ENCODE data around the gene ATF7IP2.

ATF7IP2 gene

GRCh38 chr16:10528635-10529034 is 142.8 kb downstream of the ATF7IP2 start:
- H3K27ac ChIP-seq (ENCODE audit: low read depth, low read length) = no peak overlapping the region
- TF ChIP-seq, protein P1, sequence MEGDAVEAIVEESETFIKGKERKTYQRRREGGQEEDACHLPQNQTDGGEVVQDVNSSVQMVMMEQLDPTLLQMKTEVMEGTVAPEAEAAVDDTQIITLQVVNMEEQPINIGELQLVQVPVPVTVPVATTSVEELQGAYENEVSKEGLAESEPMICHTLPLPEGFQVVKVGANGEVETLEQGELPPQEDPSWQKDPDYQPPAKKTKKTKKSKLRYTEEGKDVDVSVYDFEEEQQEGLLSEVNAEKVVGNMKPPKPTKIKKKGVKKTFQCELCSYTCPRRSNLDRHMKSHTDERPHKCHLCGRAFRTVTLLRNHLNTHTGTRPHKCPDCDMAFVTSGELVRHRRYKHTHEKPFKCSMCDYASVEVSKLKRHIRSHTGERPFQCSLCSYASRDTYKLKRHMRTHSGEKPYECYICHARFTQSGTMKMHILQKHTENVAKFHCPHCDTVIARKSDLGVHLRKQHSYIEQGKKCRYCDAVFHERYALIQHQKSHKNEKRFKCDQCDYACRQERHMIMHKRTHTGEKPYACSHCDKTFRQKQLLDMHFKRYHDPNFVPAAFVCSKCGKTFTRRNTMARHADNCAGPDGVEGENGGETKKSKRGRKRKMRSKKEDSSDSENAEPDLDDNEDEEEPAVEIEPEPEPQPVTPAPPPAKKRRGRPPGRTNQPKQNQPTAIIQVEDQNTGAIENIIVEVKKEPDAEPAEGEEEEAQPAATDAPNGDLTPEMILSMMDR (IDR thresholded peaks at IDR 0.05; ENCODE audit: insufficient read depth, low read length, poor library complexity, severe bottlenecking) = no peak
- no peak for TF ChIP-seq EZH2phosphoT487 (conservative IDR thresholded peaks at IDR 0.05; ENCODE audit: low read length)
- H2AFZ ChIP-seq (ENCODE audit: low read depth, low read length, severe bottlenecking) = no peak overlapping the region
- H3K4me3 ChIP-seq (ENCODE audit: insufficient read depth, low read length, poor library complexity, severe bottlenecking) = no peak overlapping the region
- no peaks in the 10 kb centered on the region for H3K9me2 ChIP-seq (replicated peaks; ENCODE audit: insufficient read depth, low read length)
- H3K27me3 ChIP-seq (ENCODE audit: low read length) = no peaks in the 10 kb centered on the region
- H3K9ac ChIP-seq (ENCODE audit: low read length) = no peak overlapping the region
- H3K79me2 ChIP-seq (ENCODE audit: insufficient read depth, low read length) = no peaks in the 10 kb centered on the region
- no peaks in the 10 kb centered on the region for H3K36me3 ChIP-seq (ENCODE audit: low read length)
- no peaks in the 10 kb centered on the region for H3F3A ChIP-seq (ENCODE audit: insufficient read depth)
- H3K4me2 ChIP-seq (ENCODE audit: low read depth, low read length, poor library complexity, severe bottlenecking) = no peak overlapping the region
- H4K20me1 ChIP-seq (ENCODE audit: low read depth, low read length) = no peaks in the 10 kb centered on the region
- no peaks in the 10 kb centered on the region for H3K9me3 ChIP-seq (ENCODE audit: insufficient read depth, low read length)

GRCh38 chr16:10529895-10530669 is 144.2 kb downstream of the ATF7IP2 start:
- Histone ChIP-seq H3F3A (ENCODE audit: insufficient read depth) (no peaks in the 10 kb centered on the region), H3K36me3 (ENCODE audit: low read length) (no peaks in the 10 kb centered on the region)
- no peak for TF ChIP-seq EZH2phosphoT487 (conservative IDR thresholded peaks at IDR 0.05; ENCODE audit: low read length)
- TF ChIP-seq, protein P1 (IDR thresholded peaks at IDR 0.05; ENCODE audit: insufficient read depth, low read length, poor library complexity, severe bottlenecking) = no peak

DNA sequence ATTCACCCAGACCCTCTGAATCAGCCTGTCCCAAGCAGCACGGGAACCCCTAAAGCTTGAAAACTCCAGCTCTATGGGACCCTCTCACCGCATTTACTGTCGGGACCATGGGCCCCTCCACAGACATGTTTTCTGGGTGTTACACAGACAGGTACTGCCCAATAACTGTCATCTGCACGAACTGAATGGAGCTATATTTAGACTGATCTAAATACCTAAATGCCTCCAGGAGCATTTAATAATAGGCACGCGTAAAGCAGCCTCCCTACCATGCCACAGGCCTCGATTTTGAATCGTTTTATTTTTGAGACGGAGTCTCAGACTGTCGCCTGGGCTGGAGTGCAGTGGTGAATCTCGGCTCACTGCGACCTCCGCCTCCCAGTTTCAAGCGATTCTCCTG is 144.8 kb downstream of the ATF7IP2 start:
- no peaks in the 10 kb centered on the region for H4K20me1 ChIP-seq (ENCODE audit: low read depth, low read length)
- no peaks in the 10 kb centered on the region for H3K9me3 ChIP-seq (ENCODE audit: insufficient read depth, low read length)

More at GRCh38 chr16:10529895-10530669, 144.2 kb downstream of the ATF7IP2 start:
- H3K4me2 ChIP-seq (ENCODE audit: low read depth, low read length, poor library complexity, severe bottlenecking) = no peak overlapping the region
- no peaks in the 10 kb centered on the region for H4K20me1 ChIP-seq (ENCODE audit: low read depth, low read length)
- H3K9ac ChIP-seq (ENCODE audit: low read length) = no peak overlapping the region
- no peaks in the 10 kb centered on the region for H3K27me3 ChIP-seq (ENCODE audit: low read length)
- H3K9me3 ChIP-seq (ENCODE audit: insufficient read depth, low read length) = no peaks in the 10 kb centered on the region
- no peak overlapping the region for H2AFZ ChIP-seq (ENCODE audit: low read depth, low read length, severe bottlenecking)
- no peaks in the 10 kb centered on the region for H3K9me2 ChIP-seq (replicated peaks; ENCODE audit: insufficient read depth, low read length)
- H3K27ac ChIP-seq (ENCODE audit: low read depth, low read length) = no peak overlapping the region
- H3K4me3 ChIP-seq (ENCODE audit: insufficient read depth, low read length, poor library complexity, severe bottlenecking) = no peak overlapping the region
- H3K79me2 ChIP-seq (ENCODE audit: insufficient read depth, low read length) = no peaks in the 10 kb centered on the region

More for the DNA sequence above, 144.8 kb downstream of the ATF7IP2 start:
- Histone ChIP-seq H3K27me3 (ENCODE audit: low read length) (no peaks in the 10 kb centered on the region), H3K4me2 (ENCODE audit: low read depth, low read length, poor library complexity, severe bottlenecking) (no peak overlapping the region), H3K9me2 (replicated peaks; ENCODE audit: insufficient read depth, low read length) (no peaks in the 10 kb centered on the region), H3K27ac (ENCODE audit: low read depth, low read length) (no peak overlapping the region), H2AFZ (ENCODE audit: low read depth, low read length, severe bottlenecking) (no peak overlapping the region), H3F3A (ENCODE audit: insufficient read depth) (no peaks in the 10 kb centered on the region), H3K4me3 (ENCODE audit: insufficient read depth, low read length, poor library complexity, severe bottlenecking) (no peak overlapping the region), H3K79me2 (ENCODE audit: insufficient read depth, low read length) (no peaks in the 10 kb centered on the region), H3K36me3 (ENCODE audit: low read length) (no peaks in the 10 kb centered on the region), H3K9ac (ENCODE audit: low read length) (no peak overlapping the region)
- TF ChIP-seq, protein P1 (IDR thresholded peaks at IDR 0.05; ENCODE audit: insufficient read depth, low read length, poor library complexity, severe bottlenecking) = no peak
- no peak for TF ChIP-seq EZH2phosphoT487 (conservative IDR thresholded peaks at IDR 0.05; ENCODE audit: low read length)

Measured in SU-DHL-6 (cell line).